Body of pancreas (tissue), 4 donors: ENCODE results near the gene QPRT.

ENCODE experiments used
- CTCF ChIP-seq, 7 experiments: fragments of 450-650 bp in 4 of 7; fragments of 200-600 bp in 3 of 7; sonication (generic) in 3 of 7; IDR thresholded peaks; one replicate each; pipeline ENCODE4 v1.5.1; 2016 to 2019; ENCODE audit warnings: antibody characterized with exemption in 7 of 7
- POLR2A ChIP-seq, 3 donors: fragments of 450-650 bp; IDR thresholded peaks; one replicate each; pipeline ENCODE4 v1.6.1; 2016; ENCODE audit warnings: antibody characterized with exemption in 3 of 3, mild to moderate bottlenecking in 2 of 3

GRCh38 chr16:29698042-29698441 lies 19.1 kb downstream of the QPRT start:
- TF ChIP-seq CTCF (IDR thresholded peaks at IDR 0.05) (no peak), POLR2A (IDR thresholded peaks at IDR 0.05) (no peak)
